Stimulated activated CD4-positive, alpha-beta T cell treated with anti-CD3 and anti-CD28 coated beads, Interleukin-1b, Interleukin-23, amount 100 ng/mL, for 1 hour (primary cell): ENCODE data around the gene FAM47E.

Experiments used
- DNase-seq, 2 donors: peaks; one replicate each; pipeline ENCODE4 v3.0.0-alpha.2; 2020; ENCODE audit warnings: low read depth in 2 of 2

Gene FAM47E

DNA sequence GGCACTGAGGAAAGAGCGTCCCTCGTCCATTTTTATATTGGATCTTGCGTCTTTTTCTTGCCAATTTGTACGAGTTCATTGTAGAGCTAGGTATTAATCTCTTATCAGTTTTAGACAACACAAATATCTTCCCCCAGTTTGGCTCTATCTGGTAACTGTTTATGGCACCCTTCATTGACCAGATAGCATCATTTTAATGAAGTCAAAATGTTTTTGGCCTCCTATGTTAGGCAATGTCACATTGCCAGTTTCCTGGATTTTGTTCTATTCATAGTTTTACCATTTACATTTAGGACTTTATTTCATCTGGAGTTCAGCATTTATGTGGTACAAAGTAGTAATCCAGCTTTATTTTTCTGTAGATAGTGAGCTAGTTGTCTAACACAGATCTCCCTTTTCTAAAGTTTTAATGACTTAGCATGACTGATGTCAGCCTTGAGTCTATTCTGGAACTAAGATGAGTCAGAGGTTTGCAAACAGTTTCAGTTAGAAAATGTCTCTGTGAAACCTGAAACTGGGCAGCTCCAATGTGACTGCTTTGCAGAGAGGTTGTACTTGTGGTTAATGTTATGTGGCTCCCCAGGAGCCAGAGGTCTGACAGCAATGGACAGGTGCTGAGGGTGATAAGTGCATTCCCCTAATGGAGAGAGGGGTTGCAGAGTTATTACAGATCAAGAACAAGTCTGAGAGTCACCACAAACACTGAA is 49.7 kb downstream of the FAM47E start:
- no peak for DNase-seq

DNA sequence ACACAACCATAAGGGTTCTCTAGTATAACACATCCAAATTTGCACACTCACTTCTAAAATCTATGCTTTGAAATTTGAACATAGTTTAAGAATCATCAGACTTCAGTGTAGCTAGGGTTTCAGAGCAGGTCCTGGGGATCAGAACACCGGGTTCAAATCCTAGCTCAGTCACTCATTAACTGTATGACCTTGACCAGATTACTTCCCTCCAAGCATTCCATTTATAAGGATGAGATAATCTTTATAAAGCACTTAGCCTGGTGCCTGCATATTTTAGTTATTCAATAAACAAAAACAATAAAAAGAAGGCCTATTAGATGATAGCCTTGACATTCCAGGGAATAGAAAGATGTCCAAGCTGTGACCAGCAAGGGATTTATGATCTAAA is 50.2 kb downstream of the FAM47E start:
- DNase-seq, result no peak

DNA sequence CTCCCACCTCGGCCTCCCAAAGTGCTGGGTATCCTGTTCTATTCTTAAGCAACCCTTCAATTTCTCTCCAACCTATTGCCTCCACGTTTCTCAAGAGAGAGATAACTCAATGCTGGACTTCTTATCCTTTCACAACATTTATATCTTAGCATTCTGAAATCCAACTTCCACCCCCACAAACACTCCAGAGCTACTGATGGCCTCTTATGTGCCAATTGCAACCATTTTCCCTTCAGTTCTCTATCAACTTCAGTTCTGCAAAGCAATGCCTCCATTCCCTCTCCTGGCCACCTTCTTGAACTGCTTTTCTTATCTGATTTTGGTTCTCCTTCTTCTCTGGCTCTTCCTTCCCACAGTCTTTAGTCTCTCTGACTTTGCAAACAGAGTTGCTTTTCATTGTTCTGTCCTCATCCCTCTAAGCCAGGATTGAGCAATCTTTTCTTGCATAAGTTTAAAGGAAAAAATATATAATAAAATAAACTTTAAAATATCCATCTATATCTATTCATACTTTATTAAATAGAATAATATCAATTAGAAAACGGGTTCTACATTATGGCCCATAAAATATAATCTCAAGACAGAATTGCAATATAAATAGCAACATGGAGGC is 51.4 kb downstream of the FAM47E start:
- no peak for DNase-seq

DNA sequence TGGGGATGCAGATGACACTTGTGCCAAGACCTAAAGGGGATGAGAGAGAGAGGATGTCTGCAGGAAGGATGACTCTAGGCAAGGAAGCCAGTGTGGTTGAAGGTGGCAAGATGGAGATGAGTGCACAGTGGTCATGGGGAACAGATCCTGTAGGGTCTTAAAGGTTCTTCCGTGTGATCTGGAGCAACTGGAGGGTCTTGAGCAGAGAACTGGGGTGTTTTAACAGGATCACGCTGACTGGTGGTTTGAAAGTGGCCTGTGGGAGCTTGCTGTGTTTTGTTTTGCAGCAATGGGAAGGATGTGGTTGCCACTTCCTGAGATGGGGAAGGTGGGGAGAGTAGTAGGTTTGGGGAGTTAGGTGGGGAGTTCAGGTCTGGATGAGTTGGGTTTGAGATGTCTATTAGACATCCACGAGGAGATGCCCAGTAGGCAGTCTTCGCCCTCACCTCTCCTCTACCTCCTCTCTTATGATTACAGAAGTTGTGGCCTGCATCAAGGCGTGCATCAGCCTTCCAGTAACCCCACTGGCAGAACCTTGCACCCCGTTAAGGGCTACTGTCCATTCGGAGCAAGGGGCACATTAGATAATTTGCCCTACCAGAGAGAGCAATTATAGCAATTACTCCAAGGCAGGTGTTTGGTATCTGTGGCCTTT is 53.6 kb downstream of the FAM47E start:
- no peak for DNase-seq

DNA sequence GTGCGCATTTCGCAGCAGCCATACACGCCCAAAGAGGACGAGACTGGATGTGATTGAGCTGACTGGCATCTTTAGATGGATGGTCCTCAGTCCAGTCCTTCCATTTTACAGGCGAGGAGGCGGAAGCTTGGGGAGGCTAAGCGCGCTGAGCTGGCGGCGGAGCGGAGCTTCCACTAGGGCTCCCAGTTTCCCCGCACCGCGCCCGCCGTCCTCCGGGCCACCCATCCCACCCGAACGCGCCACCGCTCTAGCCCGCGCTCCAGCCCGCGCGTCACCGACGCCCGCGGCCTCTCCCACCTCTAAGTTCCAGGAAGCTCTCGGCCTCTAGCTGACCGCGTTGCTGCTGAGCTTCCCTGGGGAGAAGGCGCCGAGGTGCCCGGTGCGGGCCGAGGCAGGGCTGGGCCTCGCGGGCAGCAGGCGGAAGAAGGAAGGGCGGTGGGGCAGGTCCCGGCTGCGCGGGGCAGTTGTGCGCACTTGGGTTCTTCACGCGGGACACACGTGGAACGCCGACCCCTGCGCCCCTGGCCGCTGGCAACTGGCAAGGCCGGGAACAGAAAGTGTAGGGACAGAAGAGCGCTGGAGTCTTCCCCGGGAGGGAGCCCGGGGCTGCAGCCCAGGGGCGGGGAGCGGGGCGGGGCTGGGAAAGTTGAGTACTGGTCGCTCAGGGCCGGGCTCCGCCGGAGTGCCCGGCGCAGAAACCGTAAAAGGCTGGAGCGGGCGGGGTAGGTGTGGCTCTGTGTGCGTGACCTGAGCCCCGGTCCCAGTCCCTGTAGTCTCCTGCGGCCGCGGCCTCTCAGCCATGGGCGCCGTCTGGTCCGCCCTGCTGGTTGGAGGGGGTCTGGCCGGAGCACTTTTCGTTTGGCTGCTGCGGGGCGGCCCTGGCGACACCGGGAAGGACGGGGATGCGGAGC is 54.7 kb downstream of the FAM47E start, which contains the start of gene STBD1:
Gene STBD1, plus strand, starts transcription at position 763 of the 911 bp plus-strand sequence. Its CDS starts 37 bp downstream, at position 800.
- no peak for DNase-seq

DNA sequence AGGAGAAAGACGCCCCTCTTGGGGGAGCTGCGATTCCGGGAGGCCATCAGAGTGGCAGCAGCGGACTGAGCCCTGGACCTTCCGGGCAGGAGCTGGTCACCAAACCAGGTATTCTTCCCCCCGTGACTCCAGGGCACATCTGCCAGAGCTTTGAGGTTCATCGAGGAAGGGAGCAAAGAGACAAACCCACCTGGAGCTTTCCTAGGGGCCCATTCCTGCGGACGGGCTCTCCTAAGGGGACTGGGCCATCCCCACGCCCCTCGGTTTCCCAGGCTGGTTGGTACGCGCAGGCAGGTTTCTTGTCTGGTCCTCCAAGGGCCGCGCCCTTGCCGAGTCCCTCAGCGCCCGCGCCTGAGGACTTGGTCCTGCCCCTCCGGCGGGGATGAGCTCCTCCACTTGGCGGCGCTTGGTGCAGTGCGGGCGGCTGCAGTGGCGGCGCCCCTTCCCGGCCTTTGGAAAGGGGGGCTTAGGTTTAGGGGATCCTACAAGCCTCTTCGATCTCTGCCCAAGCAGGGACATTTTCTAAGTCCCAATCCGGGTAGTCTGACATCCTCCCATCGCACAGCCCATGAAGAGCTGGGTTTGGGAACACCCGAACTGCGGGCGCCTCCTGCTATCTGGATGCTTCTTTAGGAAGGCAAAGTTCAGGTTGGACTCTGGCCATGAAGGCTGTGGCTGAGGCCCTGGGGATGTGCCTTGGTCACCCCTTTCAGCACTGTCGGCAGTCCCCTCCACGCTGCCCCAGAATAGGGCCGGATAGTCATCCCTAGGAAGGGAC is 55.5 kb downstream of the FAM47E start:
- no peak for DNase-seq

DNA sequence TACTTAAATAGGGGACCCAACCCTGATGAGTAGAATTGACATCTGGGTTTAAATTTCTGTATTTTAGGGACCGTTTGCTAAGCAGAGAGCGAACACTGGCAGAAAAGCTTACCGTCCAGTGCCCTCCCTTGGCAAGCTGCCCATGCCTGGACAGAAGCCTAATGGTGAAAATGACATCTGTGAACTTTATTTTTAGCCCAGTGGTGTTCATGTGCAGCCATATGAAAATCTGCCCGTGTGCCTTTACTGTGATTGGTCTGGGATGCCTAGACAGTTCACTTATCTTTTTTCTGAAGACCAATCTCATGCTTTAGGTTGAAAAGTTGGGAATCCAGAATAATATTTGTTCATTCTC is 56.1 kb downstream of the FAM47E start:
- no peak for DNase-seq

DNA sequence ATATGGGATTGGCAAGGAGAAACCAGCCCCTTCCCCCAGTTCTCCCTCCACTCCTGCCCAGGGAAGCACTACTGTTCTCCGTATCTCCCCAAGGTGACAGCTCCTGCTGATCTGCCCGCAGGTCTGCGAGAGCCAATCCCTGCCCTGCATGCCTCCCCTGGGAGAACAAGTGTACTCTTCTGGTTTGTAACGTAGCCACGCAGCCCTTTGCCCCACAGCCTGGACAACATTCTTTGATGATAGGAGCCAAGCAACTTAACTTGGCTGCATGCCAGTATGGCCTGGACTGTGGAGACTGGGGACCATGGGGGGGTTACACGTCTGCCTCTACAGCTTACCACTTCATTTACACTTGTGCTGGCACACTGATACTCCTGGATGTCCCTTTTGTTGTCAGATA is 57.0 kb downstream of the FAM47E start:
- DNase-seq, result no peak

DNA sequence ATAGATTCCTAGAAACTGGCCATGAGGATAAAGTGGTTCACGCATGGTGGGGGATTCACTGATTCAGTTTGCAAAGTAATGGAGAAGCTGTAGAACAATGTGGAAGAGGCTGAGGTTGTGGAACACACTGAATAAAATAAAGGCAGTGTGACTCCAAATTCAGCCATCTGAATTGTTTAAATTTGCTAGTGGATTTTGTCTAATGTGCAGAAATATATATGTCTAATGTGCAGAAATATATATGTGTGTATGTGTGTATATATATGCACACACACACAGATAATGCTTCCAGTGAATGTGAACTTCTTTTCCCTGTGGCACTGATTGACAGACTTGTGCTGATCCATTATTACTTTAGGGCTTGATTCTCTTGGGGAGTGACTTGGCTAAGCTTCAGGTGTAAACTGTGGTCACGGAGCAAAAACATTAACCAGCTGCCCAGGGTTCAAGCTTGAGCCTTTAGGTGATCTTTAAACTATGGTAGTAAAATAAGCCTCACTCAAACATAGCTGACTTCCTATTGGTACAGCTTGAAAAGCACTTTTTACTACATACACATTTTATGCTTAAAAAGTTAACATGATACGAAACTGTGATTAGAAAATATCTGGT is 58.5 kb downstream of the FAM47E start:
- DNase-seq, result no peak

DNA sequence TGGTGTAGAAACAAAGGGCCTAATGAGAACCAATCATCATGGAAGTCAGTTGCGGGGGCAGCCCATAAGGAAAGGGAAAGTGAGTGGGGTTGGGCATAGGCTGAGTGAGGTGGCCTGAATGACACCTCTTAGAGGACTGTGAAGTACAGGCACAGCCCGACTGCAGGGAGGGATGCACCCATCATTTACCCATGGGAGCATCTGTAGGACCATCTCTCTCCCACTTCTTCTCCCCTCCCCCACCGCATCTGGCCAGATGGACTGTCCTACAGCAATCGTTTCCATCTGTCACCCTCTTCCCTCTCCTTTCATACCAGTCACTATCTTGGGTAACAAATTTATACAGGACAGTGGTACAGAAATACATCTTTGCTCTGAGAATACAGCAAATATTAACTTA is 59.2 kb downstream of the FAM47E start:
- no peak for DNase-seq

DNA sequence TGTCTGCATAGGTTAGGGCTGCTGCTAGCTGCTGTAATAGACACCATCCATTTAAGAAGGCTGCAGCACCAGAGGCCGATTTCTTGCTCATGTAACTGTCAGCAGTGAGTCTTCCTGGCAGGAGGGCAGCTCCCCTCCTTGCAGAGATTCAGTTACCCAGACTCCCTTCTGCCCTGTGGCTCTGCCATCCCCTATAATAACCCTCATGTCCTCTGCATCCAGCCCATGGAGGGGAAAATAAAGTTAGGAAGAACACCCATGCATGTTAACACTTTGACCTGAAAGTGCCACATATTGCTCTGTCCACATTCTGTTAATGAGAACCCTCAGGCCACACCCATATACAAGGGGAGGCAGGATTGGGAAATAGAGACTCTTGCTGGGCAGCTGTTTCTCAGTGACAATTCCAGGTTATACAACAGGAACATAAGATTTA is 60.4 kb downstream of the FAM47E start:
- DNase-seq, result no peak

DNA sequence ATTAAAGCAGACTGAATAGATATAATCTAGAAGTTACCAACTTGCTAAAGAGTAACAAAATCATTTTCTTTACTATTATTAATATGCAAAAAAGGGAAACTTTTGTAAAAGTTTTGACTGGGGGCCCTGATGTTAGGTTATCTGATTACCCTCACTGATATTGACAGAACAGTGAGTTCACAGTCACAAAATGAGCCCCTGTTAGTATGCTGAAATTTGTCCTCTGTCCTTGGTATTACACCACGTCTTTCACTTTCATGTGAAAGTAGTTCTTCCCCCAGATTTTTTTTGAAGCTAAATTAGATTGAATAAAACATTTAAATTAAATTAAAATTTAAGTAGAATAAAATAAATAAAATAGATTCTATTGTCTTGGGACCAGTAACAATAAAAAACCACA is 60.9 kb downstream of the FAM47E start:
- DNase-seq, result no peak

DNA sequence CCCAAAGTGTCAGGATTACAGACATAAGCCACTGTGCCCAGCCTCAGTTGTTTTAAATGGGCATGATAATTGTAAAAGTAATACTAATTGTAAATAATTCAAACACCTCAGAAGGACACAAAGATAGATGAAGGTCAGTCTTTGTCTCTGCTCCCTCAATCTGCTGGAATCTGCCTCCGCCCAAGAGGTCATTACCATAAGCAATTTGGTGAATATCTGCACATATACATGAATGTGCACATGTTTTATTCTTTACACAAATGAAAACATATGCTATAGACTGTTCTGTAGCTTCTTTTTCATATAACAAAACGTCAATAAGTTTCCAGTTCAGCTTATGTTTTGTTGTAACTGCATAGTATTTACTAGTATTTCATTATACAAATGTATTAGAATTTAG is 62.0 kb downstream of the FAM47E start:
- no peak for DNase-seq

DNA sequence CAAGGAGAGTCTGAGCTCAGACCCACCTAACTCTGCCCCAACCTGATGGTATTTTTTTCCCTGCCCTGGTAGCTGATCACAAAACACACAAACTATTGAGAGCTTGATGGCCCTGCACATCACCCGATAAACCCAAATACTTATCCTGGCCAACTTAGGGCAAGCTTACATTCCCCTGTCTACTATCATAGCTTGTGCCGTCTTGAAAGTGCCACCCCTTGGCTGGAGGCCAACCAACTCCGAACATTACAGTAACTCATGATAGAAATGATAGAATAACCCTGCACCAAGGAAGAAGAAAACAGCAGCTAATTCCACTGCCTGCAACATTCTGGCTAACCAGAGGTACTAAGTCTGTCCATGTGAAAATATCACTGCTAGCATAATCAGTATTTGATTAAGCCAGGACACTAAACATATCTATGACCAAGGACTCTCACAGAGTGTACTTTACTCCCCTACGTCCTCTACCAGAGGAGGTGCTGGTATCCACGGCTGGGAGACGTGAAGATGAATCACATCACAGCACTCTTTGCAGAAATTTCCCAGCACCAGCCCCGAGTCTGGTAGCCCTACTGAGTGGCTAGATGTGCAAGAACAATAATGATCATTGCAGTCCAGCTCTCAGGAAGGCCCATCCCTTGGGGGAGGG is 63.9 kb downstream of the FAM47E start:
- DNase-seq, result no peak

DNA sequence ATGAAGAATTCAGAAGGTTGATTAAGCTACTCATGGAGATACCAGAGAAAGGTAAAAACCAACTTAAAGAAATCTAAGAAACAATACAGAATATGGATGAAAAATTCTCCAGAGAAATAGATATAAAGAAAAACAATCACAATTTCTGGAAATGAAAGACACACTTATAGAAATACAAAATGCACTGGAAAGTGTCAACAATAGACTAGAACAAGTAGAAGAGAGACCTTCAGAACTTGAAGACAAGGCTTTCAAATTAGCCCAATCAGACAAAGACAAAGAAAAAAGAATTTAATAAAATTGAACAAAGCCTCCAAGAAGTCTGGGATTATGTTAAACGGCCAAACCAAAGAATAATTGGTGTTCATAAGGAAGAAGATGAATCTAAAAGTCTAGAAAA is 64.6 kb downstream of the FAM47E start:
- no peak for DNase-seq

DNA sequence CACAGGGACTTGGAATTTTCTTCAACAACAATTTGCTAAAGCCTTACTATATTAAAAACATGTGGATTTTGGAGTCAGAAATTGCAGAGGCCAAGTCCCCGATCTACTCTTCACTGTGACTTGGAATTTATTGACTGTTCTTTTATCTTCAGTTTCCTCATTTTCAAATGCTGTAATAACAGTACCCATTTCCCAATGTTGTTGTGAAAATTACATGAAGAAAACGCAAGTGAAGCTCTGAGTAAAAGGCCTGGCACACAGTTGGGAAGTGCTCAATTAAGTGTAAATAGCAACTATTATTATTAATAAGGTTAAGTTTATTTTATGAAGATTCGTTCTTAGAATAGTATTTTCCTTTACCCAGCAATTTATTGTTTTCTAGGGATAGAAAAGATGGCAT is 70.7 kb downstream of the FAM47E start:
- DNase-seq, result no peak

DNA sequence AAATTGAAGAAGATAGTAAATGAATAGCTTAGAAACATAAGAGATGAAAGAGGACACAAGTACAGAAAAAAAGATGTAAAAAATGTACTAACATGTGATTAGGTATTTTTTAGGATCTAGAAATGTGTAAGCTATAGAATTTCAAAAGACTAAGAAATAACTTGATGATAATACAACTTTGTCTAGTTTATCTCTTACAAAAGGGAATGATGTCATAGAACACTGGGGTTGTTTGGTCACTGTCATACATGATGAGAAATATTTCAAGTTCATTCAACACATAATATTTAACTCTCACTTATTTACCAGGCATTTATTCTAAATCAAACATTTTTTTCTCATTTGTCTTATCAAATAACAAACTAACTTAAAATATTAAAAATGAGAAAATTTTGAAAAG is 73.6 kb downstream of the FAM47E start:
- DNase-seq, result no peak

DNA sequence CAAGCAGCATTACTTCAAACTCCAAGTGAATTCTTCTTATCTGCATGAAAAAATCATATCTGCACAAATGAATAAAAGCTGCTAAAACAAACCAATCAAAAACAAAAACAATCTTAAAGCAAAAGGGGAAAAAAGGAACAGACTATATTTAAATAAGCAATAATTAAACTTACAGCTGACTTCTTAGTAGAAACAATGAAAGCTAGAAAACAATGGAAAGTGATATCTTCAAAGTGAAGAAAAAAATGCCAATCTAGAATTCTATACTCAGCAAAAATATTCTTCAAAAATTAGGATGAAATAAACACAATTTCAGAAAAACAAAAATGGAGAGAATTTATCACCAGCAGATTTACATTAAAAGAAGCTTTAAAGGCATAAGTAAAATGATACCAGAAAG is 75.0 kb downstream of the FAM47E start:
- DNase-seq, result no peak
